Endometrial microvascular endothelial cells (primary cell): ENCODE measurements around the gene DARS1. TPM values are rescaled to one million over a fixed set of nuclear protein-coding genes. Genes with fewer than 3 reads are reported as not detected.
"Not testable (repeated sequence)": the region's sequence is repeated elsewhere in the genome, so short reads cannot be mapped to it uniquely, and the experiment has no call there.

Source experiments
- in situ Hi-C: cut with HindIII; loops from 2 replicates; pipeline ENCODE4 v1.10.0; 2017; ENCODE audit warnings: low sequenced_read_pairs, low pct_unique_long_range_greater_than_20kb; ENCODE audit errors: inconsistent ontology term
- total RNA-seq: library from RNA; depleted of rRNA; stranded (reverse); fragments of >200 nt; gene quantifications from one replicate; pipeline ENCODE4 v1.2.3, GENCODE V29; 2015; ENCODE audit errors: inconsistent ontology term

Gene DARS1
- total RNA-seq, 1 donor from 2014 or later = 64.6 TPM

DNA sequence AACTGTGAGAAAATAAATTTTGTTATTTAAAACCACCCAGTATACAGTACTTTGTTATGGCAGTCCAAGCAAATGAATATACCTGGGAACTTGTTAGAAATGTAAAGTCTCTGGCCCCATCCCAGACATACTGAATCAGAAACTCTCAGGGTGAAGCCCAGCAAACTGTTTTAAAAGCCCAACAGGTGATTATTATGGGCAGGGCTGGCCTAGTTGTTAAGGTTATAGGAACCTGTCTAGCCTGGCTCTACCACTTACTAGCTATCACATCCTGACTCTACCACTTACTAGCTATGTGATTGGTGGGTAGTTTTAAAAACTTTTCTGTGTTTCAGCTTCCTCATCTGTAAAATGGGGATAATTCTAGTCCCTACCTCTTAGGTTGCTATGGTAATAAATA is 8.0 kb upstream of the DARS1 start:
- in situ Hi-C loops = no loop called here

DNA sequence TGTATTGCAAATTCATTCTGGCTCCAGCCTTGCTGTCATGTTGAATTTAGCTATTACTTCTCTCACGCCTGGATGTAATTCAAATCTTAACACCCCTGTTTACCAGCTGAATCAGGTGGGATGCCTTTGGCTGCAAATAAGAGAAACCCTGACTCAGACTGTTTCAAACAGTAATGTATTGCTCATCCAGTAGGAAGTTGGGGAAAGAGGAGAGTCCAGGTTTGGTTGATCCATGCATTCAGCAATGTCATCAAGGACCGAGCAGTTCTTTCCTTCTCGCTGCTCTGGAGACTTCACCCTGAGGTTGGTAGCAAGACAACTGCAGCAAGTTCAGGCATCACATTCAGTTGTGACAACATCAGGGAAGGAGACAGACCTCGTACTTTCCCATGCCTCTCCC is 6.4 kb upstream of the DARS1 start:
- in situ Hi-C loops = no loop called here

DNA sequence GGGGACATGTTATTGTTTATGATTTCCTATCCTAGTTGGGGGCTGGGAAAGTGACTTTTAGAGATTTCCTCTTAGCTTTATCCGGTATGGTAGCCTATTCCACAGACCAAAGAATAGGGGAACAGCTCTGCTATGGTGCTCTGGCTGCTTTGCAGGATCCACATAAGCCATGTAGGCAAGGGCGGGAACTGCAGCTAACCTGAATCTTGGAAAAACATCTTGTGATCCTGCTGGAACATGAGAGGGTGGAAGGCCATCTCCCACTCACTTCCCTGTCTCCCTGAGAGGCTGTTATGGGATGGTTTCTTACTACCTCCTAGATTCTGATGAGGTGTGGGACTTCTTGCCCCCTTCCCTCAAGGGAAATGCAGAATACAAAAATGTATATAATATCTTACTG is 2.0 kb upstream of the DARS1 start:
- in situ Hi-C loops = no loop called here

DNA sequence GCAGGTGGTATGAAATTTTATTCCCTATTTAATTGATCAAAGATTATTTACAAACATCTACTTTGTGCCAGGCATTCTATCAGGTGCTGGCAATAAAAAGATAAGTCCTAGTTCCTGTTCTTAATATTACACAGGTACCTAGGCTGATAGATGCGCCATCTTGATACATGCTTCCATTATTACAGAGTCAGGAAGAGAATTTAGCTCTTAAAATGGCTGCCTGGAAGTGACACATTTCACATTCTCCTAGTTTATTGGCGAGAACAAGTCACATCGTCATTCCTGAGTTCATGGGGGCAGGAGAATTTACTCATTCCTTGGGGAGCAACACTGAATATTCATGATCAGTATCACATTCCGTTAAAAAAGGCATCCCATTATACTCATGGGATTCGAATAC is 1.1 kb upstream of the DARS1 start:
- in situ Hi-C loops = no loop called here

DNA sequence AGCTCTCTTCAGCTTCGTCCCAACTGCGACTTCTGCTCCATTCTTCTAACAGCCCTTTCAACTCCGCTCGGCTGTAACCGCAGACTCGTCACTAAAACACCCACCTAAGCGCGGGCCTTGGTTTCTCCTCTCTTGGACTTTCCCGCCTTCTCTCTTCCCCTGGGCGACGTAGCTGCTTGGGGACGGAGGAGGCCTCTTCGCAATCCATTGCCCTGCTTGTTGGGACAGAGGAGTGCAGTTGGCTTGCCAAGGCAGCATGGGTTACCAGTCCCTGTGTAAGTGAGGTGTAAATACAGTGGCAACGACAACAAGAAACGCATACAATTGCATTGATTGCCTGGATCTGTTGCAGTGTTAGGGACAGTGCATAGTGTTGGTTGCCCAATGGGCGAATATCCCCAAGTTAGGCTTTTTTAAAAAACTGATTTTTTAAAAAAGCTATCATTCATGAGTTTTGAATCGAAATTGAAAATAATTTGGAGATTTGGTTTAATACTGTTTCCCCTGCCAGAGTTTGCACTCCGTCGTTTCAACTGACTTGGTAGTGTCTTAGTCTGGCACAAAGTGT is 484 bp upstream of the DARS1 start:
- in situ Hi-C loops = no loop called here

DNA sequence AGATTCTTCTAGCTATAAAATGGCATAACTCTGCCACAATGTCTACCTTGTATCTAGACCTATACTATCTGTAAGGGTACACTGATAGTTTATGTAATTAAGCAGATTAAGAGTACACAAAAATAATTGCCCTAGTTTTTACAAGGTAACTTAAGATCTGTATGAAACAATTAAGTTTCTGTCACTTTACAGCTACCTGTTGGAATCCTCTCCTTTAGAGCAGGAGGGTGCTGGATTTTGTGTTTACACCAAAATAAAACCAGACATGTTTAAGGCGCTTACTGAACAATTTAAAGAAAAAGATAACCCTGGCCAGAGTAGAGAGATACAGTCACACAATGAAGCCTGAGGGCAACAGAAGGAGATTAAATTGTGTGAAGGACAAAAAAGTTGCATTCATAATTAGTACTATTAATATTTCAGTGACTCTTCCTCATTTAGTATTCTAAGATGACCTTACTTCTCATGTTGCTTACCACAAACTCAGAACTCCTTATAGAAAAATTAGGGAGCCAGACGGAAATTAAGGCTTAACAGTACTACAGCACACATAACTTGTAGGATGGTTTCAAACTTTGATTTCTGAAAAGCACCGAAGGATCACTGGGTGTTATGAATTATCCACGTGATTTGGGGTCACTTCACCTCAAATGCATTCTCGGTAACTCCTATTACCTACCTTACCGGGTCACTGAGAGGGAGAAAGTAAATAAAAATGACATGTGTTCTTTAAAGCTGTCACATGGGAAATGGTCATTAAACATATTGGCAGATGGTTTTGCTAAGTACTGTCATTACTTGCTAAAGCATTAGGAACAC is 1.0 kb downstream of the DARS1 start:
- in situ Hi-C loops = no loop called here

DNA sequence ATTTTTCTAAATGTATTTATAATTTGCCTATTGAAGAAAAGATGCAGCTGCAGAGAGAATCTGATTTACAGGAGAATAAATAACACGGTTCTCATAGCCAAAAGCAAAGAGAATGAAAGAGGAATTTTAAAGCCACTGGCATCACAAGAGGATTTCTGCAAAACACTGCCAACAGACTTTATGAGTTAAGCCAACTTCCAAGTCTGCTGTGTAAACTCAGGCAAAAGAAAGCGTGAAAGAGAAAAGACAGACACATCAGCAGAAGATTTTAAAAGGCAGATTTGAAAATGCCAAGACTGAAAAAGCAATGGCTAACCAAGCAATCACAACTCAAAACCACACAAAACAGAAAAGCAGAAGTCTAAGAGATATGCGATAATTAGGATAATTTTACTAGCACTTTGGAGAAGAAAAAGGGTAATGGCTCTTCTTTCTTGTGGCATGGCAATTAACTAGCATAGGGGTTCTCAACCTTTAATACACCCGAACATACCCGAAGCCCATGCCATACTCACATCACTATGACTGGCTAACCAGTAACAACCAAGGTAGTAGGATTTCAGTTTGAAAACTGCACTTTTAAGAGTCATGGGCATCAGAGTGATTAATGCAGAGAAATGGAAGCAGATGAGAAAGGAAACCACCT is 4.9 kb downstream of the DARS1 start:
- in situ Hi-C loops = no loop called here

DNA sequence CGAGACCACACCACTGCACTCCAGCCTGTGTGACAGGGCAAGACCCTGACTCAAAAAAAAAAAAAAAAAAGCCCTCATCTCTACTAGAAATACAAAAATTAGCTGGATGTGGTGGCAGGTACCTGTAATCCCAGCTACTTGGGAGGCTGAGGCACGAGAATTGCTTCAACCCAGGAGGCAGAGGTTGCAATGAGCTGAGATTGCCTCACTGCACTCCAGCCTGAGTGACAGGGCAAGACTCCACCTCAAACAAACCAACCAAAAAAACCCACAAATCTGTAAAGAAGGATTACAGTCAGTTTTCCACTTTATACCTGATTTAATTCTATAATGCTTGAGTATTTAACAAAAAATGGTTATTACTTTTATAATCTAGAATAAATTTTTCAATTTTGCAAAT is 9.7 kb downstream of the DARS1 start:
- in situ Hi-C loops = no loop called here

DNA sequence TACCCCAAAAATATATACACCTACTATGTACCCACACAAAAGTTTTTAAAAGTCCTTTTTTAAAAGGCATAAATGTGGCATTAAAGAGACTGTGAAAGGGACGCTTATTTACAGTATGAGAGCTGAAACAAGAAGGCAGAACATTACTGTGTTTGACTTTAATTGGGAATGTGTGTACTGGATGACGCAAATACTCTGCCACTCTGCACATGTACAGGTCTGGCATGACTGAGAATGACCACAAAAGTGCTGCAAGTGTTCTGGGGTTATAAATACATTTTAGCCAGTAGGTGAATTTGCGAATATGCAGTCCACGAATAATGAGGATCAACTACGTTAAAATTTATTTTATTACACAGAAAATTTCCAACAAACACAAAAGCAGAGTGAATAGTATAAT is 11.4 kb downstream of the DARS1 start:
- in situ Hi-C loops = no loop called here

DNA sequence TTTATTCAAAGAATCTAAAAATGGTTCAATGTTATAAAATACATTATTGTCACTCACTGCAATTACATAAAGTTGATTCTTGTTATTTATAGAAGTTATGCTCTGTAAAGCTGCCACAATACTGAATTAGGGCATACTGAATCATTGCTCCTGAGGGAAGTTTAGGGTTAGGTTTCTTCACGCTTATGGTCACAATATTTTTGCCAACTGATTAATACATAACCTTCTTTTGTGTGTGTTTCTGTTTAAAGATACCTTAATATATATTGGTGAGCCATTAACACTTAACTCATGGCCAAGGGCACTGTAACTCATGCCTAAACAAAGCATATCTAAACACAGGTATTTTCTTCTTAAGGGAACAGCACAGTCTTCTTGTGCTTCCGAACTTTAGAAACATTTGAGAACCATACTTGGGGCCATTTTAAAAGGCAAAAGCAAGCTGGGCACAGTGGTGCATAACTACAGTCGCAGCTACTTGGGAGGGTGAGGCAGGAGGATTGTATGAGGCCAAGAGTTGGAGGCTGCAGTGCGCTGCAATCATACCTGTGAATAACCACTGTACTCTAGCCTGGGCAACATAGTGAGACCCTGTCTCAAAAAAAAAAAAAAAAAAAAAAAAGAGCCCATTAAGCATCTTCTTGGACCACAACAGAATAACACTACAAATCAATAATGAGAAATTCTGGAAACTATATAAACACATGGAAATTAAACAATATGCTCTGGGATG is 15.6 kb downstream of the DARS1 start:
- in situ Hi-C loops = no loop called here

DNA sequence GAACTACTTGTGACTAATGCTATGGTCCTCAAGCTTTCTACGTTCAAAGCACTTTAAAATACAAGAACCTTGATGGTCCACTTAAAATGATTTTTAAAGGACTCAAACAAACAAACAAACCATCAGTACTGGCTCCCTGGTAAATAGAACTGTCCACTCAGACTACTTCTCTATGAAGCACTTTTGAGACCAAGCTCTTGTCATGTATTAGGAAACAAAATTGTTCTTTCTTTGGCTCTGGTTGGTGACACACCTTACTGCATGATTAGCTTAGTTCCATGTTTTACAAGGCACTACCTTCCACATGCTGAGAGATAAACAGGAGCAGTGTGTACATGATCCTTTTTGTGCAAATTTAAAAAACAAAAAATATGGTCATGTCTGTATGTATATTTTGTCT is 19.7 kb downstream of the DARS1 start:
- in situ Hi-C loops = no loop called here

DNA sequence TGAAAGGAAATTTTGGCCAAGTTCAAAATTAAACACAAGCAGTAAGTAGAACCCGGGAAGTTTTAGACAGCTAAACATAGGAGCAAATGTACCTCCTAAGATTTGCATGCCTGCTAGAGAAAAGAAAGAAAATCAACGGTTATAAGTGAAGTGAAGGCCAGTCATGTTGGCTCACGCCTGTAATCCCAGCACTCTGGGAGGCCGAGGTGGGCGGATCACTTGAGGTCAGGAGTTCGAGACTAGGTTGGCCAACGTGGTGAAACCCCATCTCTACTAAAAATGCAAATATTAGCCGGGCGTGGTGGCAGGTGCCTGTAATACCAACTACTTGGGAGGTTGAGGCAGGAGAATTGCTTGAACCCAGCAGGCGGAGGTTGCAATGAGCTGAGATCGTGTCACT is 21.0 kb downstream of the DARS1 start:
- in situ Hi-C loops = not testable (repeated sequence)

DNA sequence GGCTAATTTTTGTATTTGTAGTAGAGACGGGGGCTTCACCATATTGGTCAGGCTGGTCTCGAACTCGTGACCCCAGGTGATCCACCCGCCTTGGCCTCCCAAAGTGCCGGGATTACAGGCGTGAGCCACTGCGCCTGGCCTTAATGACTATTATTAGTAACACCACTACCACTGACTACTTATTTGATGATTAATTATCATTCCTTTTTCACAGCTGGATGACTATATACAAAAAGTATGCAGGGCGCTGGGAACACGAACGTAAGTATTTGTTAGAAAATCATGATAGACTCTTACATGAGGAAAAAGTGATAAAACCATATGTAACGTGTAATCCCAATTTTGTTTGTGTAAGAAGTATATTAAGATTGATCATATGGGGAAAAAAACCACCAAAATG is 21.6 kb downstream of the DARS1 start:
- in situ Hi-C loops = no loop called here

DNA sequence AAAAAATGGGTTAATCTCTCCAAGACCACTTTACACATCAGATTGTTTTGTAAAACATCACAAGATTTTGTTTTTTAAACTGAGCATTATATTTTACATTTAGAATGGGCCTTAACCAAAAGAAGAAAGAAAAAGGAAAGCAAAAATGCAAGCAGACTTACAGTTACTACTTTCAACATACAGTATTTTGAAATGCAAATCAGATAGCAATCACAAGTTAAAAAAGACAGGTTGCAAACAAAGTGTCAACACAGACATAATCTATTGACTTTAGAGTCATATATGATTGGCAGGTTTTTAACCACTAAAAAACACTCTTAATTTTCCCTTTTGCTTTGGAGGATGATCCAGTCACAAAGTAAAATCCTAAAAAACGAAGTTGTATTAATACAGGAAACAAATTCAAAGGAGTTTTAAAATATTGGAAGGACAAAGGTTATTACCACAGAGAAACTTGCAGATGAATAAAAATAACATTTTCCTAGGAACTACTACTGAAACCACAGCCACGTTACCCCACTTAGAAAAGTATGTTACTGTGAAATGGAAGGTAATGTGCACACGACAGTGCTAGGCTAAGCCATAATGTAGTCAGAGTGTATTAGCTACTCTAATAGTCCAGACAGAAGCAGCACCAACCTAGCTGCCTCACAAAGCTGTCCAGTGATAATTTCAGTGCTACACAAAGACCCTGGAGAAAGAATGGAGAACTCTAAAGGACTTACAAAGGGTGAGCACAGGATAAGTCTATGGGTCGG is 22.9 kb downstream of the DARS1 start:
- in situ Hi-C loops = no loop called here

DNA sequence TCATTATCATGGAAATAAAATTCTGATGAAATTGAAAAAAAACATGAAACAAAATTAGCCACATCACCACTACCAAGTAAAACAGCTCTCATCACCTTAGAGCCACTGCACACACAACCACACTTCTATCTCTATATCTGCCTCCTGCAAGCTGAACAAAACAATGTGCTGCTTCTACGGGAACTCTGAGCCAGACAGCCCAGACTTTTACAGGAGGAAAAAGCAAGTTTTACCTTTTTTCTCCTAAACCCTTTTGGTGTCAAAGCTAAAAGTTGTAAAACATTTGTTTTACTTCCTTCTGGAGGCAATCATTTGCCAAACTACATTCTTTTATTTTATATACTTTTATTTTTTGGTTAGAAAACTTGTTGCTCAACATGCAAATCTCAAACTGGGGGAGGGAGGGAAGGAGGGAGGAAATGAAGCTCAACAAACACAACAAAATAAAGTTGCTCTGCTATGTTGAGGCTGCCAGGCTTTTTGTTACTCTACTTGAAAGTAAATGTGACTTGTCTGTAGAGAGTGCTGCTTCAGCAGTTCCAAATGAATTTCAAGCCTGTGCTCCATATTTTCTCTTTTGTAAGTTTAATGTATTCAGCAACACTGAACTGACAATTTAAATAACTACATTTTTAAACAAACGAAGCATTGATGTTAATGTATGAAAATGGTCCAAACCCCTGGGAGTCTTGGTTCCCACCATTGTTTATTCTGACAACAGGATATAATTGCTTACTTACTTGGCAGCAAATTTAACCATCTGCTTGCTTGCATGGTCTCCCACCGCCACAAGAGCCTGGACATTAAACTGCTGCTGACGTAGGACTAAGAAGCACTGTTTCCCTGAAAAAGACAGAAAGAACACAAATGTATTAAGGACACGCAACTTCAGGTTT is 24.5 kb downstream of the DARS1 start:
- in situ Hi-C loops = no loop called here

DNA sequence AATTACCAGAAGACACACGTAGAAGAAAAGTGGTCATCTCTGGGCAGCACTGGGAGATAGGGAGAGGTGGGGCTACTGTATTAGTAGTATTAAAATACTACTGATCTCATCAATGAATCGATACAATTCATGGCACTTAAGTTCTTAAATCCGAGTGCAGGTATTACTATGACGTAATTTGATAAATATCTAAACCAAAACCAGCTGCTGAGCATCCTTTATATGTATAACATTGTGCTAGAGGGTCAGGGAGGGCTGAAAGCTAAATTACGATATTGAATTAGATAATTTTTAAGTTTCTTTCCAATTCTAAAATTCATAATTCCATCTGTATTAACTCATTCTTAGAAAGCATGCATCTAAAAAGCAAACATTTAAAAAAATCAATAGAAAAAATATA is 25.3 kb downstream of the DARS1 start:
- in situ Hi-C loops = no loop called here

DNA sequence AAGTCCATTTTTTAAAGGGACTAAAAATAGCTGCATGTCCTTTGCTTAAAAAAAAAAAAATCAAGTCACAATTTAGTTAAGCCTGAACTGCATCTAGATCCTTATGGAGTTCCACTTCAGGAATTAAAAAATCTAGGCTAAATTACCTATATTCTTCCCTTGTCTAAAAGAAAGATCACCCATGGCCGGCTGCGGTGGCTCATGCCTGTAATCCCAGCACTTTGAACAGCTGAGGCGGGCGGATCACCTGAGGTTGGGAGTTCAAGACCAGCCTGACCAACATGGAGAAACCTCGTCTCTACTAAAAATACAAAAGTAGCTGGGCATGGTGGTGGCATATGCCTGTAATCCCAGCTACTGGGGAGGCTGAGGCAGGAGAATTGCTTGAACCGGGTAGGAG is 26.5 kb downstream of the DARS1 start:
- in situ Hi-C loops = not testable (repeated sequence)

DNA sequence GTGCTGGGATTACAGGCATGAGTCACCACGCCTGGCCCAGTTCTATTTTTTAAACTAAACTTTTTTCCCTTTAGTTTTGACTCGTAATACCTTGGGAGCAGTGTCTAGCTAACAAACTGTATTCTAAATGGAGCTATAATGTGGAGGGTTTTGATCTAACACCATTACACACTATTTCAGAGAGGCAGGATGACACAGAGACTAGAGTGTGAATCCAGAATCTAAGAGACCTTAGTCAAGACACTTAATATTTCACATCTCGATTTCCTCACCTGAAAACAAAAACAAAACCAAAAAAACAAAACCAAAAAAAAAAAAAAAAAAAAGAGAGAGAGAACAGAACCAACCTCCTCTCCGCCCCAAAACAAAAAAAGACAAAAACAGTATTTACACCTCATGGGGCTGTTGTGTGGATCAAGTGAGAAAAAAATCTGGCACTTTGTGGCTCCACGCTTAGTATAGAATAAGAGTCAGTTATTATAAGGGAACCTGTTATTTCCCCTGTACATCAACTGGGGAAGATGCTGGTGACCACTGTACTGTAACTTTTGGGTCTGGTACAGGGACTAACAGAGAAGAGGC is 31.3 kb downstream of the DARS1 start:
- in situ Hi-C loops = no loop called here
